Epithelial cell of esophagus (primary cell): ENCODE measurements around the gene HACE1.

Experiments
- DNase-seq: peaks from one replicate; pipeline ENCODE4 v3.0.0; 2010; ENCODE audit warnings: low read depth
- H3K4me3 ChIP-seq: 2 replicates; pipeline ENCODE4 v1.5.1; 2011; ENCODE audit warnings: mild to moderate bottlenecking, low read length, control low read depth
- CTCF ChIP-seq: IDR thresholded peaks from 2 replicates; pipeline ENCODE4 v1.5.1; 2011; ENCODE audit warnings: low read depth, mild to moderate bottlenecking, low read length, control low read depth, inconsistent platforms; ENCODE audit not compliant: insufficient read depth; ENCODE audit errors: missing control alignments

Gene HACE1

GRCh38 chr6:104713982-104714381, 145.7 kb downstream of the HACE1 start:
- no peak for TF ChIP-seq CTCF
- no peak for DNase-seq
- no peak overlapping the region for H3K4me3 ChIP-seq

GRCh38 chr6:104711371-104711770, 148.3 kb downstream of the HACE1 start:
- peak; percentile 79 for DNase-seq
- no peak for TF ChIP-seq CTCF

GRCh38 chr6:104710543-104711335, 149.0 kb downstream of the HACE1 start:
- no peak for TF ChIP-seq CTCF
- no peak for DNase-seq
- no peak overlapping the region for H3K4me3 ChIP-seq

More at GRCh38 chr6:104711371-104711770, 148.3 kb downstream of the HACE1 start:
- no peak overlapping the region for H3K4me3 ChIP-seq

DNA sequence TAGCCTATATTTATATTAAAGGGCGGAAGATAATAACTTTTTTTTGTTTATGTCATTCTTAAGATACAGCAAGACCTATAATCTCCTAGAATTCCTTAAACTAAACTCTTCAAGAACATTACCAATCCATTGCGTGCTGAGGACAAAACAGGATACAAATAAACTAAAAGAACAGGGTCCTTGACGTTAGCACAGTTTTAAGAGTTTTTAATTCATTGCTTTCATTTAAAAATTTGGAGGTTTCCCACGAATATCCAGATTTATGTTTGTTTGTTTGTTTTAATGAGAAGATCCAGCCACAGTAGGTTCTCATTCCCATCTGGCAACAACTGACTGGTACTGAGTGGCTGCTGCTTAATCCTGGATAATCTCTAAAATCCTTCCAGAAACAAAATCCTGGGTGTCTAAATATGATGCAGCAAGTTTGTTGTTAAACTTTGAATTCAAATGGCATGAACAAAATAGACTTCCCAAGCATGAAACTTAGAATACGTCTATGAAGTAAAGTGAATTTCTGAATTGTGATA, 153.7 kb downstream of the HACE1 start:
- no peak for TF ChIP-seq CTCF
- no peak for DNase-seq
- H3K4me3 ChIP-seq = no peak overlapping the region

DNA sequence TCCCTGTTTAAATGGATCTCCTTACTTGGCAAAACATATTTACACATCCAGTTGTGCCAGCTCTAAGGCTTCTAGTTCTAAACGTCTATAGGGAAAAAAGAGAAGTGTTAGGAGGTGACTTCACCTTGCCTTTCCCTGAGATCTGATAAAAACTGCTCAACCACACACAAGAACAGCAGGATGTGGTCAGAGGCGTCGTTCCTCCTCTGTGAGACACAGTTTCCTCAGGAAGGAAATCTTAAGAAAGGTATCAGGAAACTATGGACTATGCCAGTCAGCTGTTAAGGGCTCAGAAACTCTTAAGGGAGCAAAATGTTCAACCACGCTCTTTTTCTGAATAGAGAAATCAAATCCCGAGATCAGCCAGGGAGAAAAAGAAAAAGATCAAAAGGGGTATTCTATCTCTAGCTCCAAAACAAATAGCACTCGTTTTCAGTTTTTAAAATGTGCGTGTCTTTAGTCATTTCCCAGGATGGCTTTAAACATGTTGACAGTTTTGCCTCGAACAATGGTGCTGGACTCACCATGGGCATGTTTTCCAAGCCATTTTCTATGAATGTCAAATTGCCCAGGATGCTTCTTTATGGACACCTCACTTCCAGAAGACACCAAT, 154.5 kb downstream of the HACE1 start:
- H3K4me3 ChIP-seq = no peak overlapping the region
- peak; percentile 75 for DNase-seq
- no peak for TF ChIP-seq CTCF

DNA sequence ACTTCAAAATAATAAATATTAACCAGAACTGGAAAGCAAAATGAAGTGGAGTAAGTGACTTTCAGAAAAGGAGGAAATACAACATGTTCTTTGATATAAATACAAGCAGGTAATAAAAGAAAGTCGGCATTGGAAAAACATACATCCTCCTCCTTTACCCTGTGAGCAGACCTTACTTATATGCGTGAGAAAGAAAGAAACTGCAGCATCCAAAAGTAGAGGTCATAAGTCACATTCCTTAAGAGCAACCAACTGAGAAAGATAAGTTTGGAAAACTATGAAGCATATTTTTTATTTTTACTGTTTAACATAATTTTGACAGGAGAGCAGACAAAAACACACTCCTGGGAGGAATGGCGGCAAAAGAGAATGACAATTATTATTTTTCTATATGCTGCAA, 155.5 kb downstream of the HACE1 start:
- H3K4me3 ChIP-seq = no peak overlapping the region
- no peak for TF ChIP-seq CTCF

More for the DNA sequence above, 155.5 kb downstream of the HACE1 start:
- no peak for DNase-seq
